HTR-8/SVneo (cell line): Measurements from ENCODE around the gene SYNGAP1.

Experiments
- DNase-seq: peaks from one replicate; pipeline ENCODE4 v3.0.0; 2011; ENCODE audit warnings: low spot score, mixed read lengths; ENCODE audit not compliant: insufficient read length
- FAIRE-seq: peaks from 2 replicates; lab custom pipeline; 2011; peaks lifted over from hg19 to GRCh38; lab: Jason Lieb, UNC

The SYNGAP1 gene

DNA sequence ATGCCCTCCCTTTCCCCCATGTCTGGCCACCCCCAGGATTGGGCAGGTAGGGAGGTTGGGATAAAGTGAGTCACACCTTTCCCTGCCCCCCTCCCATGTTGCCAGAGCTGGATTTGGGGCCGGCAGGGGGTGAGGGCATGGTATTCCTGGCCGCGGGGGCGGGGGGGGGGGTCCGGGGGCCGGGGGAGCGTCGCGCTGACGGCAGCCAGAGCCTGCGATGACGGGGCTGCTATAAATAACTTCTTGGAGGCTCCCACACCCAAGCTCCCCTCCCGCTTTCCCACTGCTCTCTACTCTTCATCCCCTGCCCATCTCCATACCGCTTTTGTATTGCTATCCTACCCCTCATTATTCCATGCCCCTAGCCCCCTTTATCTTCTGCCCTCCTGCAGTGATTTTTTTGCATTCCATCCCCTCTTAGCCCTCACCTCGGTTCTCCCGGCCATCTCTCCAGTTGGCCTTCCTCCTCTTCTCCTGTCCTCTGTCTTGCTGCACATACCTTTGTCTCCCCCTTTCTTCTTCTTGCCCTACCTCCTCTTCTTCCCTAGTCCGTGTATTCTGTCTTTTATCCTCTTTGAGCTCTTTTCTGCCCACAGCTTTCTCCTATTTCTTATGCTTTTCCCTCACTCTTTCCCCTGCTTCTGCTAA, 13.8 kb downstream of the SYNGAP1 start:
- no peak for DNase-seq
- FAIRE-seq = no peak

DNA sequence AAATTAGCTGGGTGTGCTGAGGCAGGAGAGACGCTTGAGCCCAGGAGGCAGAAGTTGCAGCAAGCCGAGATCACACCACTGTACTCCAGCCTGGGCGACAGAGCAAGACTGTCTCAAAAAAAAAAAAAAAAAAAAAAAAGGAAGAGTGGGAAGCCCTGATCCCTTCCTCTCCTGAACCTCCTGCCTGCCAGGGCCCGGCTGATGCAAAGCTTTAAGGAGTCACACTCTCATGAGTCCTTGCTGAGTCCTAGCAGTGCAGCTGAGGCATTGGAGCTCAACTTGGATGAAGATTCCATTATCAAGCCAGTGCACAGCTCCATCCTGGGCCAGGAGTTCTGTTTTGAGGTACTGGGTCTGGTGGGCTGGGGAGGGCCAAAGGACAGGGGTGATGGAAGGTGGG, 15.1 kb downstream of the SYNGAP1 start:
- DNase-seq (no peak), FAIRE-seq (no peak)

DNA sequence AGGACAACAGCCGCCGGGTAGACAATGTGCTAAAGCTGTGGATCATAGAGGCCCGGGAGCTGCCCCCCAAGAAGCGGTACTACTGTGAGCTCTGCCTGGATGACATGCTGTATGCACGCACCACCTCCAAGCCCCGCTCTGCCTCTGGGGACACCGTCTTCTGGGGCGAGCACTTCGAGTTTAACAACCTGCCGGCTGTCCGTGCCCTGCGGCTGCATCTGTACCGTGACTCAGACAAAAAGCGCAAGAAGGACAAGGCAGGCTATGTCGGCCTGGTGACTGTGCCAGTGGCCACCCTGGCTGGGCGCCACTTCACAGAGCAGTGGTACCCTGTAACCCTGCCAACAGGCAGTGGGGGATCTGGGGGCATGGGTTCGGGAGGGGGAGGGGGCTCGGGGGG, 17.8 kb downstream of the SYNGAP1 start:
- FAIRE-seq = no peak
- no peak for DNase-seq

DNA sequence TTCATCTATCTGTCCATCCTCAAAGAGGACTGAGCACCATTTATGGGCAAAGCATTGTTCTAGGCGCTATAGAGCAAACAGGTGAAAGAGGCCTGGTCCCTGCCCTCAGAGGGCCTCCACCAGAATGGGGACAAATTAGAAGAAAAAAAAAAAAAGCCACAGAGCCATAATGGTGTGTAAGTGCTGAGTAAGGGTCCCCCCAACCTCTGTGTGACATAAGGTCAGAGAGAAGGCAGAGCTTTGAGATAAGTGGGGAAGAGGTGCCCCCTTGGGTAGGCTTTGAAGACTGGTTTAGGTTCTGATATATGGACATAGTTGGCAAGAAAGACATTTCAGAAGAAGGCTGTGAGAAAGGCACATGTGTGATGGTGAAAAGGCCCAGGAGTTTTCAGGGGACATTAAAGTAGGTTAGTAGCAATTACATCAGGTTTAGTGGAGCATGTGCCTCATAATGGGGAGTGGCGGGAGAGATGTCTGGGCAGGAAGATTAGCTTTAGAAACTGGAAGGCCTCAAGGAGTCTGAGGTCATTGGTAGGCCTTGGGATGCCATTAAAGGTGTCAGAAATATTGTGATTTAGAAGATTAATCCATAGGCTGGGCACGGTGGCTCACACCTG, 19.2 kb downstream of the SYNGAP1 start:
- DNase-seq = no peak
- FAIRE-seq = no peak

DNA sequence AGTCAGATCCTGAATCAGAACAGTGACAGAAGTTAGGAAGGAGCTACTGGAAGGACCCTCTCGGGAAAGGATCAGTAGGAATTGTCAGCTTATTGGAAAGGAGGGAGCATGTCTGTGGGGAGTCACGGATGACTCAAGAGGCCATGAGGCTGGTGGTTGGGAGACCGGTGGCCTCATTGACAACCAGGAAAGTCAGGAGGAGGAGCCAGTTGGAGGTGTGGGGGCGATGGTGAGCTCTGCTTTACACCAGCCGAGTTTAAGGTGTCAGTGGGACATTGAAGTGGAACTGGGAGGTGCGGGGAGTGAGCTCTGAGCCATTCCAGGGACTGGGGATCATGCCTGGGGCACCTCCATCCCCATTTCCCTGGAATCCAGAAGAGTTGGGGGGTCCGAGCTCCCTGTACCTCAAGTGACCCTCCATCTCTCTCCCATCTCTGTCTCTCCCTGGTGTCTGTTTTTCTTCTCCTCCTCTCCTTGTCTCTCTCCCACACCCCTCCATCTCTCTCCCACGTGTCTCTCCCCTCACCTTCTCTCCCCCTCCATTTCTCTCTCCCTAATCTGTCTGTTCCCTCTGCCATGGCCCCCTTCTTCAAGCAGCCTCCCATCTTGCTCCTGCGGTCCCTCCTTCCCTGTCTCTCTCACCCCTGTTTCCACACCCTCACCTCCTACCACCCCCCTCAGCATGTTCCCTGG, 20.2 kb downstream of the SYNGAP1 start:
- DNase-seq (no peak), FAIRE-seq (no peak)

DNA sequence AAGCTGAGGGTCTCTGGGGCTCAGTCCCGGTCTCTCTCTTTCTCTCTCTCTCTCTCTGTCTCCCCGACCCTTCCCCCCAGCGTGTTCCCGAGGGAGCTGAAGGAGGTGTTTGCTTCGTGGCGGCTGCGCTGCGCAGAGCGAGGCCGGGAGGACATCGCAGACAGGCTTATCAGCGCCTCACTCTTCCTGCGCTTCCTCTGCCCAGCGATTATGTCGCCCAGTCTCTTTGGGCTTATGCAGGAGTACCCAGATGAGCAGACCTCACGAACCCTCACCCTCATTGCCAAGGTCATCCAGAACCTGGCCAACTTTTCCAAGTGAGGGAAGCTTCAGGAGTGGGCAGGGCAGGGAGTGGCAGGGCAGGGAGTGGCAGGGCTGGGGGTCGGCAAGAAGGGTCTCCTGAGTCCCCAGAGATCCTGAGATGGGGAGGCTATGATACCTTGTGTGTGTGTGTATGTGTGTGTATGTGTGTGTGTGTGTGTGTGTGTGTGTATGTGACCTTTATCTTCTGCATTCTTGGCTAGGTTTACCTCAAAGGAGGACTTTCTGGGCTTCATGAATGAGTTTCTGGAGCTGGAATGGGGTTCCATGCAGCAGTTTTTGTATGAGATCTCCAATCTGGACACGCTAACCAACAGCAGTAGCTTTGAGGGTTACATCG, 20.9 kb downstream of the SYNGAP1 start:
- FAIRE-seq (no peak), DNase-seq (no peak)

DNA sequence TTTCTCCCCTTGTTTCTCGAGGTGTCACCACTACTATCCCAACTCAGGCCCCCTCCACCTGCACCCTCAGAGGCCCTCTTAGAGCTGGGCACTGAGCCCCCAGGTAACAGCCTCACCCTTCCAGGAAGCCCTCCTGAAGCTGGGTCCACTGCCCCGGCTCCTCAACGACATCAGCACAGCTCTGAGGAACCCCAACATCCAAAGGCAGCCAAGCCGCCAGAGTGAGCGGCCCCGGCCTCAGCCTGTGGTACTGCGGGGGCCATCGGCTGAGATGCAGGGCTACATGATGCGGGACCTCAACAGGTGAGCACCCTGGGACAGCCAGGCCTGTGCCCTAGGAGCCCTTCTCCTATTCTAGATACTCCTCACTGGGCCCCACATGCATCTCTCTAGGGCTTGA, 21.6 kb downstream of the SYNGAP1 start:
- DNase-seq (no peak), FAIRE-seq (no peak)

DNA sequence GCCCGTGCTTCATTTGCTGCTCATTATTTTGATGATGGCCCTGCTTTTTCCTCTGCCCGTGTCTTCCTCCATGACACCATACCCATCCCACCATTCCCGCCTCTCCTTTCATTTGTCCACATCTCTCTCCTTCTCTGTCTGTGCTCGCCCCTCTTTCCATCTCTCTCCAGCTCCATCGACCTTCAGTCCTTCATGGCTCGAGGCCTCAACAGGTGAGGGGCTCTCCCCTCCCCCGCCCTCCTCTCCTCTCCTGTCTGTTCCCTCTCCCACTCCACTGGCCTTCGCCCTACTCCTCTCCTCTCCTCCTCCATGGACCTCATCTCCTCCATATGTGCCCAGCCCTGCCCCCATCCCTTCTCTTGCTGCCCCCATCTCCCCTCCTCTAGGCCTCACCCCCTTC, 22.4 kb downstream of the SYNGAP1 start:
- FAIRE-seq (peak; percentile 16), DNase-seq (no peak)

DNA sequence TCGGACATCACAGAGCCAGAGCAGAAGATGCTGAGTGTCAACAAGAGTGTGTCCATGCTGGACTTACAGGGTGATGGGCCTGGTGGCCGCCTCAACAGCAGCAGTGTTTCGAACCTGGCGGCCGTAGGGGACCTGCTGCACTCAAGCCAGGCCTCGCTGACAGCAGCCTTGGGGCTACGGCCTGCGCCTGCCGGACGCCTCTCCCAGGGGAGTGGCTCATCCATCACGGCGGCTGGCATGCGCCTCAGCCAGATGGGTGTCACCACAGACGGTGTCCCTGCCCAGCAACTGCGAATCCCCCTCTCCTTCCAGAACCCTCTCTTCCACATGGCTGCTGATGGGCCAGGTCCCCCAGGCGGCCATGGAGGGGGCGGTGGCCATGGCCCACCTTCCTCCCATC, 23.2 kb downstream of the SYNGAP1 start:
- FAIRE-seq (no peak), DNase-seq (no peak)

DNA sequence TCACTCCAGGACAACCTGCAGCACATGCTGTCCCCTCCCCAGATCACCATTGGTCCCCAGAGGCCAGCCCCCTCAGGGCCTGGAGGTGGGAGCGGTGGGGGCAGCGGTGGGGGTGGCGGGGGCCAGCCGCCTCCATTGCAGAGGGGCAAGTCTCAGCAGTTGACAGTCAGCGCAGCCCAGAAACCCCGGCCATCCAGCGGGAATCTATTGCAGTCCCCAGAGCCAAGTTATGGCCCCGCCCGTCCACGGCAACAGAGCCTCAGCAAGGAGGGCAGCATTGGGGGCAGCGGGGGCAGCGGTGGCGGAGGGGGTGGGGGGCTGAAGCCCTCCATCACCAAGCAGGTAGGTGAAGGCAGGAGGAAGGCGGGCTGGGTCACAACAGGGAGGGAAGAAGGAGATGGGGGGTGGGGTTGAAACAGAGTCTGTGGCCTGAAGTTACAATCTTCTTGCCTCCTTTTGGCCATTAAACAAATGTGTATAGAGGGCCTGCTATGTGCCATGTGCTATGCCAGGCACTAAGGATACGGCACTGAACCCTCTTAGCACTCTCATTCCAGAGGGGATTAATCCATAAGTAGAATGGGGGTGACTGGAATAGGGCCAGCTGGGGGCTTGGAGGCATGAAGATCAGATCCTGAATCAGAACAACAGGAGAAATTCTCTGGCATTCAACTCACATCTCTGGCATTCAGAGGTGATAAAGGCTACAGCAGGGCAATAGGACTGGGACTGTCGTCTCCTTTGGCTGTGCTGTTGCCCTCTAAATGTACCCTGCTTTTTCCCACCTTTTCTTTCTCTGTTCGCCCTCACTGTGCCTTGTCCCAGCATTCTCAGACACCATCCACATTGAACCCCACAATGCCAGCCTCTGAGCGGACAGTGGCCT, 24.0 kb downstream of the SYNGAP1 start:
- DNase-seq = no peak
- no peak for FAIRE-seq

DNA sequence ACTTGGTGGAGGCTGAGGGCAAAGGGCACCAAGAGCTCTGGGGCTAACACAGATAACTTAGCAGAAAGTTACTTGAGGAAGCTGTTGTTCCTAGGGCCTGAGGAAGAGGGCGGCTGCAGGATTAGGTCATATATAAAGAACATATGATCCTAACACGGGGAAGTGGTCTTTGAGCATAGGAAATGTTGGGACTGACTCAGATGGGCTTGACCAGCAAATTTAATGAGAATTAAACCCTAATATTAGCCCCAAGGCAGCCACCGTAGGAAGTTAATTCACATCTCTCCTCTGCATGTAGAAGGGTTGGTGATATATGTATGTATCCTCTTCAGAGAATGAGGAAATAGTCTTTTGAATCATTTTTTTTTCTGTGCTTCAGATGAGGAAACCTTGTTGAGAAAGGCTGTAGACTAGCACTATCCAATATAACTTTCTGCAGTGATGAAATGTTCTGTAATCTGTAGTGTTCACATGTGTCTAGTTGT, 25.3 kb downstream of the SYNGAP1 start:
- FAIRE-seq = no peak
- DNase-seq = no peak

DNA sequence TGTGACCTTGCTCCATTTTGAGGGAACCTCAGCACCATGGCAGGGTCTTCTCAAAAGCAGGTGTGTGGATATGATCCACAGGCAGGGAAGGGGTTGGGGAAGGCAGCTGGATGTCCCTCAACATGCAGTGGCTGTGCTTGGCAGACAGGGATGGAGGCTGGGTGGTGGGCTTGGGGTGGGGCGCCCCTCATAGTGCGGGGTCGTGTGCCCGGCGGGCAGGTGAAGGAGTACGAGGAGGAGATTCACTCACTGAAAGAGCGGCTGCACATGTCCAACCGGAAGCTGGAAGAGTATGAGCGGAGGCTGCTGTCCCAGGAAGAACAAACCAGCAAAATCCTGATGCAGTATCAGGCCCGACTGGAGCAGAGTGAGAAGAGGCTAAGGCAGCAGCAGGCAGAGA, 26.5 kb downstream of the SYNGAP1 start:
- no peak for FAIRE-seq

DNA sequence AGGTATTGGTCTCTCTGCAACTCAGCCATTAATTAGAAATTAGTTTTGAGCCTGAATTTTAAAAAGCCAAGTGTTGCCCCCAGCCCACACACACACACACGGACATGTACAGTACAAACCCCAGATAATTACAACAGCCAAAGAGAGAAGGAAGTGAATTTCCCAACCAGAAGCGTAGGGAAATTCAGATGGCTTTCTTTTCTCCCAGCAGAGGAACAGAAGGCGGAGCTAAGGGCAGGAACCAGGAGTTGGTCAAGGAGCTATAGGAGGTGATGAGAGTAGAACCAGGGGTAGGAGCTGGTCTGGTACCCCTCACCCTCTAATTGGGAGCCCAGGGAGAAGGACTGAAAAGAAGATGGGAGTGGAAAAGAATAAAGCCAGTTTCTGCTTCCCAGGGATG, 30.6 kb downstream of the SYNGAP1 start:
- no peak for DNase-seq
- FAIRE-seq = no peak

More for the DNA sequence above, 26.5 kb downstream of the SYNGAP1 start:
- no peak for DNase-seq

DNA sequence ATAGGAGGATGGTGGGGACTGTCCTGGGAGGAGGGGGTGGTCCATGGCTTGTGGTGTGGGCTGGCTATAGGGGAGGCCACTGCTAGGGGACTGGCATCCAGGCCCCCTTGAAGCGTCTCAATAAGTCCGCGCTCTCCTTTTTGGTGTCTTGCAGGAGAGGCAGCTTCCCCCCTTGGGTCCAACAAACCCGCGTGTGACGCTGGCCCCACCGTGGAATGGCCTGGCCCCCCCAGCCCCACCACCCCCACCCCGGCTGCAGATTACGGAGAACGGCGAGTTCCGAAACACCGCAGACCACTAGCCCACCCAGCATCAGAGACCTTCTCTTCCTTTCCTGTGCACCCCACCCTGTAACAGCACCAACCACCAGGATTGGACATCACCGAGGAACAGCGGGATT, 31.7 kb downstream of the SYNGAP1 start:
- FAIRE-seq (no peak), DNase-seq (no peak)

DNA sequence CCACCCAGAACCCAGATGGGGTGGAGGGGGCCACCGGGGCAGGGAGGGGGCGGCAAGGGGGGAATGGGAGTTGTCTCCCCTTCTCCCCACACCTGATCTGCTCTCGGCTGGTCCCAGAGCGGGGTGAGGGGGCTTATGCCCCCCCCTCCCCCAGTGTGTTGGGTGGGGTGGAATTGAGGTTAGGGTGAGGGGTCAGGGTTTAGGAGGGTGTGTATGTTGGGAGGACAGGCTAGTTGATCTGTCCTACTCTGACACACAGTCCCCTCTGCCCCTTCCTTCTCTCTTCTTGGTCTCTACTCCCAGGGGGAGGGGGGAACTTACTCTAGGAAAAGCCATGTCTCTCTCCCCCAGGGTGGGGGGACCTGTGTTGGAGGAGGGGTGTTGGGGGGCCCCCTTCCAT, 32.6 kb downstream of the SYNGAP1 start:
- no peak for DNase-seq
- no peak for FAIRE-seq

DNA sequence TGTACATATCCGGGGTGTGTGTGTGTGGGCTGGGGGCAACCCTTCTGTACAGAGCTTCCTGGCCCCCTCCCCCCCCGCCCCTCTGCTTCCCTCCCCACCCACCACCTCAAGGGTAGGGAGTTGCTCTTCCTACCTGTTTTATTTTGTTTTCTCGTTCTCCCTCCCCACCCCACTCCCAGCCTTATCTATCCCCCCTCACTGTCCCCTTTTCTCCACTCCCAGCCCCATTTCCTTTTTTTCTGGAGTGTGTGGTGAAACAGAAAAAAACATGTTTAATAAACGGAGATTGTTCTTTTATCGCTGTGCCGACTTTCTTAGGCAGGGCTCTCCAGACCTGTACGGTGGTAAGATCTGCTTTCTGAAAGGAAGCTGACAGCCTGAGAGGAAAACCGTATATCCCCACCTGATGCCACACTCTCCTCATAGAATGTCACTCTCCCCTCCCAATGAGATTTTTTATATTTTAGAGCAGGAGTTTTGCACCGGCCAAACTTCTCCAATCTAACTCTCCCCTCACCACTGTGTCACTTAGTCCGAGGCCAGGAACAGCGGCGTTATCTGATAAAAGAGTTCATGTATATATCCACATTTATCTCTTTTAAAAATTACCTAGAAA, 33.6 kb downstream of the SYNGAP1 start:
- FAIRE-seq (no peak), DNase-seq (no peak)

DNA sequence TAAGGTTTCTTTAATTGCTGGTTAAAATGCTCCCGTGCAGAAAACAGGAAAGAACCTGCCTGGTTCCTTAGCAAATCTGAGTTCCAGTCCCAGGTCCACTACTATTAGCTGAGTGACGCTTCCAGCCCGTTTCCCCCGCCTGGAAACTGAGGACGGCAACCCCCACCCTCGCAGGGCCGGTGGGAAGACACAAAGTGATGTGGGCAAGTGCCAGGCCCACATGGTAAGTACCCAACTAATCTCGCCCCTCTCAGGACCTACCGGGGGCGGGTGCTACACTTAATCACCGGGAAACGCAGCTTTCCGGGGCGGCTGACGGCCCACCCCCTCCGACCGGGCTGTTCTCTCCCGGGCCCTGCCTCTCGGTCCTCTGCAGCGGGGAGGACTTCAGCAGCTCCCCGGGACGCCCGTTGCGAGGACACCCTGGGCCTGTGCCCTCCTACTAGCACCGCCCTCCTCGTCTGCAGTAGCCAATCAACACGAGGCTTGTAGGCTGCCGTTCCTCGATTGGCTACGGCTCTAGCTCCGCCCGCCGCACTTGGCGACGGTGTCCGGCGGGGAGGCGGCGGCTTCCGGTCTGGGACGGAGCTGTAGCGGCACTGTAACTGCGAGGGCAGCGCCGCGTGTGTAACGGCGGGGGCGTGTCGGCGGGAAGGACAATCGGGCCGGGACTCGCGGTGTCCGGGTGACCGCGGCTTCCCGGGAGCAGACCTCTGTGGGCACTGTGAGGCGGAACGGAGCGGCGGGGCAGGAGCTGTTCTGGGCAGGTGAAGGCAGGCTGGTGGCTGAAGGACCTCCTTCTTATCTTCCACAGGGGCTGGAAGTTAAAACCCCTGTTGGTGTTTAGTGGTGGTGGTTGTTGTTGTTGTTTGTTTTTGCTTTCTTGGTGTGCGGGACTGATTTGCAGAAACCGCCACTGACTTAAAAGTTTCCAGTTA, 34.4 kb downstream of the SYNGAP1 start, which contains the start of gene ZBTB9:
ZBTB9 (plus strand) TSS at position 568 of the 938 bp plus-strand sequence. CDS start 525 bp downstream, outside the sequence.
- DNase-seq (peak; percentile 99), FAIRE-seq (peak; percentile 100)

DNA sequence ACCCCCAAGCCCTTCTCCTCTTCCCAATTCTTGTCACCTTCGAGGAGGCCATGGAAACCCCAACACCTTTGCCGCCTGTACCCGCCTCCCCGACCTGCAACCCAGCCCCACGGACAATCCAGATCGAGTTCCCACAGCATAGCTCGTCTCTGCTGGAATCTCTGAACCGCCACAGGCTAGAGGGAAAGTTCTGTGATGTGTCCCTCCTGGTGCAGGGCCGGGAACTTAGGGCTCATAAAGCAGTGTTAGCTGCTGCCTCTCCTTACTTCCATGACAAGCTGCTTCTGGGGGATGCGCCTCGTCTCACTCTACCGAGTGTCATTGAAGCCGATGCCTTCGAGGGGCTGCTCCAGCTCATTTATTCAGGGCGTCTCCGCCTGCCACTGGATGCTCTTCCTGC, 35.2 kb downstream of the SYNGAP1 start:
- no peak for FAIRE-seq

More for the DNA sequence above, 35.2 kb downstream of the SYNGAP1 start:
- DNase-seq = no peak
